ENCODE data around the gene OR7A17.

GRCh38 chr19:14843169-14843568 is 42.8 kb downstream of the OR7A17 start:
- TF ChIP-seq, protein P1, sequence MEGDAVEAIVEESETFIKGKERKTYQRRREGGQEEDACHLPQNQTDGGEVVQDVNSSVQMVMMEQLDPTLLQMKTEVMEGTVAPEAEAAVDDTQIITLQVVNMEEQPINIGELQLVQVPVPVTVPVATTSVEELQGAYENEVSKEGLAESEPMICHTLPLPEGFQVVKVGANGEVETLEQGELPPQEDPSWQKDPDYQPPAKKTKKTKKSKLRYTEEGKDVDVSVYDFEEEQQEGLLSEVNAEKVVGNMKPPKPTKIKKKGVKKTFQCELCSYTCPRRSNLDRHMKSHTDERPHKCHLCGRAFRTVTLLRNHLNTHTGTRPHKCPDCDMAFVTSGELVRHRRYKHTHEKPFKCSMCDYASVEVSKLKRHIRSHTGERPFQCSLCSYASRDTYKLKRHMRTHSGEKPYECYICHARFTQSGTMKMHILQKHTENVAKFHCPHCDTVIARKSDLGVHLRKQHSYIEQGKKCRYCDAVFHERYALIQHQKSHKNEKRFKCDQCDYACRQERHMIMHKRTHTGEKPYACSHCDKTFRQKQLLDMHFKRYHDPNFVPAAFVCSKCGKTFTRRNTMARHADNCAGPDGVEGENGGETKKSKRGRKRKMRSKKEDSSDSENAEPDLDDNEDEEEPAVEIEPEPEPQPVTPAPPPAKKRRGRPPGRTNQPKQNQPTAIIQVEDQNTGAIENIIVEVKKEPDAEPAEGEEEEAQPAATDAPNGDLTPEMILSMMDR (conservative IDR thresholded peaks at IDR 0.05; ENCODE audit: low read depth, low read length) = no peak
- TF ChIP-seq EZH2 (IDR thresholded peaks at IDR 0.05; ENCODE audit: low read length, unreplicated experiment) (no peak), EZH2phosphoT487 (IDR thresholded peaks at IDR 0.05; ENCODE audit: borderline replicate concordance, low read length) (no peak)
